Tibial artery (tissue), 4 donors: ENCODE measurements around the gene DYNLT4.

Source experiments
- DNase-seq, 2 donors: peaks; one replicate each; pipeline ENCODE4 v3.0.0-alpha.2; 2019
- H3K27ac ChIP-seq, 2 donors: fragments of 200-600 bp; sonication (generic) in 1 of 2; 1 replicate in 1 of 2; 2 replicates in 1 of 2; pipeline ENCODE4 v1.5.1; 2018 to 2019; ENCODE audit warnings: mild to moderate bottlenecking in 1 of 2
- H3K27me3 ChIP-seq, 2 donors: fragments of 200-600 bp; sonication (generic) in 1 of 2; one replicate each; pipeline versions ENCODE4 v1.5.1 to v1.6.0; 2016 to 2019
- H3K36me3 ChIP-seq, 3 donors: fragments of 200-600 bp; sonication (generic) in 2 of 3; one replicate each; pipeline ENCODE4 v1.5.1; 2016 to 2019; ENCODE audit warnings: mild to moderate bottlenecking in 2 of 3
- H3K4me1 ChIP-seq, 4 donors: fragments of 200-600 bp; sonication (generic) in 2 of 4; 1 replicate in 3 of 4; 2 replicates in 1 of 4; pipeline ENCODE4 v1.5.1; 2016 to 2019
- H3K4me3 ChIP-seq, 2 donors: fragments of 200-600 bp; sonication (generic) in 1 of 2; 1 replicate in 1 of 2; 2 replicates in 1 of 2; pipeline ENCODE4 v1.5.1; 2018 to 2019; ENCODE audit warnings: mild to moderate bottlenecking in 2 of 2
- H3K9me3 ChIP-seq, 3 donors: fragments of 200-600 bp; sonication (generic) in 1 of 3; one replicate each; pipeline ENCODE4 v1.5.1; 2016 to 2019
- intact Hi-C: fragments of 100-400 bp; cut with DNase I; formaldehyde crosslinking; loops from one replicate; pipeline ENCODE4 v1.15.0; 2023; ENCODE audit warnings: low total_unique reads
- TF ChIP-seq, protein P1 (sequence below), 2 experiments: fragments of 200-600 bp in 1 of 2; fragments of 450-650 bp in 1 of 2; IDR thresholded peaks; one replicate each; pipeline ENCODE4 v1.5.1; 2017 to 2019; ENCODE audit warnings: antibody characterized with exemption in 2 of 2, mild to moderate bottlenecking in 1 of 2, moderate library complexity in 1 of 2

The DYNLT4 gene

DNA sequence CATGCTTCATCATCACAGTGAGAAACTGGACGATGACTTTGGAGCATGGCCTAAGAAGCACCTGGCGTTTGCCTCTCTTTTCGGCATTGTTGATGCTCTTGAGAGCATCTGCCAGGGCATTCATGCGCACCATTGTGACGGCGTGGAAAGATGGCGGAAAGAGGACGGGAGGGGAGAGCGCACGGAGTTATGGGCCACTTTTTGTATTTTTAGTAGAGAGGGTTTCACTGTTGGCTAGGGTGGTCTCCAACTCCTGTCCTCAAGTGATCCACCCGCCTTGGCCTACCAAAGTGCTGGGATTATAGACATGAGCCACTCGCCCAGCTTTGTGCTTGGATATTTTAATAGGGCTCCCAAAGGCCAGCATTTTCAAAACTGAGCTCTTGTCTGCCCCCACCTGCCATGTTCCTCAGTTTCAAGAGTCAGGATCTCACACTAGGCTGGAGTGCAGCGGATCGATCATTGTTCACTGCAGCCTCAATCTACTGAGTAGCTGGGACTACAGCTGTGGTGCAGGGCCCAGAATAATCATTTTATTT, 26.5 kb downstream of the DYNLT4 start:
- Histone ChIP-seq H3K27ac (no peak overlapping the region), H3K4me3 (no peak overlapping the region), H3K27me3 (no peaks in the 10 kb centered on the region), H3K4me1 (peaks cover 0 to 42% (median 31%) of the 10 kb centered on the region in 4 donors), H3K9me3 (no peaks in the 10 kb centered on the region), H3K36me3 (peaks cover 16 to 54% (median 49%) of the 10 kb centered on the region in 3 donors)
- intact Hi-C loops: loop anchor here (10.0 kb wide), 1 partner anchor 524 kb away; no protein-coding TSS in a partner anchor
- TF ChIP-seq, protein P1, sequence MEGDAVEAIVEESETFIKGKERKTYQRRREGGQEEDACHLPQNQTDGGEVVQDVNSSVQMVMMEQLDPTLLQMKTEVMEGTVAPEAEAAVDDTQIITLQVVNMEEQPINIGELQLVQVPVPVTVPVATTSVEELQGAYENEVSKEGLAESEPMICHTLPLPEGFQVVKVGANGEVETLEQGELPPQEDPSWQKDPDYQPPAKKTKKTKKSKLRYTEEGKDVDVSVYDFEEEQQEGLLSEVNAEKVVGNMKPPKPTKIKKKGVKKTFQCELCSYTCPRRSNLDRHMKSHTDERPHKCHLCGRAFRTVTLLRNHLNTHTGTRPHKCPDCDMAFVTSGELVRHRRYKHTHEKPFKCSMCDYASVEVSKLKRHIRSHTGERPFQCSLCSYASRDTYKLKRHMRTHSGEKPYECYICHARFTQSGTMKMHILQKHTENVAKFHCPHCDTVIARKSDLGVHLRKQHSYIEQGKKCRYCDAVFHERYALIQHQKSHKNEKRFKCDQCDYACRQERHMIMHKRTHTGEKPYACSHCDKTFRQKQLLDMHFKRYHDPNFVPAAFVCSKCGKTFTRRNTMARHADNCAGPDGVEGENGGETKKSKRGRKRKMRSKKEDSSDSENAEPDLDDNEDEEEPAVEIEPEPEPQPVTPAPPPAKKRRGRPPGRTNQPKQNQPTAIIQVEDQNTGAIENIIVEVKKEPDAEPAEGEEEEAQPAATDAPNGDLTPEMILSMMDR (IDR thresholded peaks at IDR 0.05): no peak
- no peak for DNase-seq

DNA sequence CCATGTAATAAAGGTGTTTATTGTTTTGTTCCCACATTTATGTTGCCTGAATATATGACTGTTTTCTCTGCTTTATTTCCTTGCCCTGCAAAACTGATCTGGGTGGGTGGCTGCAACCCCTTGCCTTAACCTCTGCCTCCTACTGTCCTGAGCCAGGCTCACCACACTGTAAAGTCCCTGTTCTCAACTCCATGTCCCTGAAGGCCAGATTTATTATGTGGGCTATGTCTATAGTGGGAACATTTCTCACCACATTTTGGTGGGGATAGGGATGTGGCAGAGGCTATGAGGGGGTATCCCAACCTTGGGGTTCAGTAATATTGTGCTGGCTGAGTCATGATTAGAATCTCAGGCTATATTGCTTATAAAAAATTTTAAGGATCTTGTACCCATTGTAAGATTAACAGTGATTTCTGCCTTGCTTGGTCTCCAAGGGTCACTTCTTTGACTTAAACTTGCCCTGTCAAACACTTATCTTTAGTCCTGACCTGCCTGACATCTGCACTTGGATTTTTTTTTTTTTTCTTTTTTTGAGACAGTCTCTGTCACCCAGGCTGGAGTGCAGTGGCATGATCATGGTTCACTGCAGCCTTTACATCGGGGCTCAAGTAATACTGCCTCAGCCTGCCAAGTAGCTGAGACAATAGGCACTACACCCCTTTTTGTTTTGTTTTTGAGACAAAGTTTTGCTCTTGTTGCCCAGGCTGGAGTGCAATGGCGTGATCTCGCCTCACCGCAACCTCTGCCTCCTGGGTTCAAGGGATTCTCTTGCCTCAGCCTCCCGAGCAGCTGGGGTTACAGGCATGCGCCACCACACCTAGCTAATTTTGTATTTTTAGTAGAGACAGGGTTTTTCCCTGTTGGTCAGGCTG, 28.2 kb downstream of the DYNLT4 start:
- no peak for DNase-seq
- no peaks in the 10 kb centered on the region for H3K27me3 ChIP-seq
- intact Hi-C loops: loop anchor here (5.0 kb wide), 1 partner anchor 47 kb away; the partner anchor contains the start of gene RNU5D-1
- TF ChIP-seq, protein P1 (IDR thresholded peaks at IDR 0.05): no peak
- H3K4me3 ChIP-seq: no peak overlapping the region
- peaks cover 16 to 54% (median 49%) of the 10 kb centered on the region in 3 donors for H3K36me3 ChIP-seq
- H3K9me3 ChIP-seq: no peaks in the 10 kb centered on the region
- peaks cover 0 to 32% (median 19%) of the 10 kb centered on the region in 4 donors for H3K4me1 ChIP-seq
- no peak overlapping the region for H3K27ac ChIP-seq

DNA sequence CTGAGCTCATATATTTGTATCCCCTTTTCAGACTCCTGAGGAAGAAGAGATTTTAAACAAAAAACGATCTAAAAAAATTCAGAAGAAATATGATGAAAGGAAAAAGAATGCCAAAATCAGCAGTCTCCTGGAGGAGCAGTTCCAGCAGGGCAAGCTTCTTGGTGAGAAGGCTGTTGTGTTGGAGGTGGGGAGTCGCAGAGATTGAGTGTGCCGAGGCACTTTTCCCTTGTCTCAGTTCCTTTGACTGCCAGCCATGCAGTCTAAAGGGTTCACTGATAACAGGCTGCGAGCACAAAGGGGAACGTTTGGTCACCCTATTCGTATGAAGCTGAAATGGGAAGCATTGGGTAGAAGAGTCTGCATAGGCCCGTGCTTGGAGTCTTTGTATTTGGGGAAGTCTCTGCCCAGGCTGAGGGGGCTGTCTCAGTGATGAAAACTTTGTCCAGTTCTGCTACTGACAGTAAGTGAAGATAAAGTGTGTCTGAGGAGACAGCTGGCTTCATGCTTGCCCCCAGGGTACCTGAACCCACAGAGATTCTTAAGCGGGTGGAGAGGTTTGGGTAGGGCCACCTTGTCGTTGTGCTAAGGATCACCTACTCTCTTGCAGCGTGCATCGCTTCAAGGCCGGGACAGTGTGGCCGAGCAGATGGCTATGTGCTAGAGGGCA, 29.0 kb downstream of the DYNLT4 start:
- no peak overlapping the region for H3K27ac ChIP-seq
- no peak overlapping the region for H3K4me3 ChIP-seq
- intact Hi-C loops: loop anchor here (5.0 kb wide), 1 partner anchor 46 kb away; the partner anchor contains the start of gene RNU5D-1

DNA sequence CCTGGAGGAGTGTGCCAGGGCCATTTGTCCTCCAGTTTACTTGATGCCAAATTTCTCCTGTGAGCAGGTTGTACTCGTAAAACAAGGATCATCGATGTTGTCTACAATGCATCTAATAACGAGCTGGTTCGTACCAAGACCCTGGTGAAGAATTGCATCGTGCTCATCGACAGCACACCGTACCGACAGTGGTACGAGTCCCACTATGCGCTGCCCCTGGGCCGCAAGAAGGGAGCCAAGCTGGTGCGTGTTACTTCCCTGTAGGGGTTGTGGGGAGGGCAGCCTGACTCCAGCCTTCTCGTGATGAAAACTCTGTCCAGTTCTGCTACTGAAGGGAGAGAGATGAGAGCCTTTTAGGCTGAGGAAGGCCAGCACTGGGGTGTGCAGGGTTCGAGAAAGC, 29.6 kb downstream of the DYNLT4 start:
- TF ChIP-seq, protein P1 (IDR thresholded peaks at IDR 0.05): no peak
- H3K36me3 ChIP-seq: peaks cover 16 to 54% (median 49%) of the 10 kb centered on the region in 3 donors
- H3K4me3 ChIP-seq: no peak overlapping the region
- no peak for DNase-seq
- no peaks in the 10 kb centered on the region for H3K27me3 ChIP-seq
- H3K4me1 ChIP-seq: peaks cover 0 to 27% (median 15%) of the 10 kb centered on the region in 4 donors
- H3K9me3 ChIP-seq: no peaks in the 10 kb centered on the region
- no peak overlapping the region for H3K27ac ChIP-seq
- intact Hi-C loops: loop anchor here (5.0 kb wide), 1 partner anchor 45 kb away; the partner anchor contains the start of gene RNU5D-1

More for the DNA sequence above, 29.0 kb downstream of the DYNLT4 start:
- TF ChIP-seq, protein P1 (IDR thresholded peaks at IDR 0.05): no peak
- Histone ChIP-seq H3K9me3 (no peaks in the 10 kb centered on the region), H3K4me1 (peaks cover 0 to 27% (median 15%) of the 10 kb centered on the region in 4 donors), H3K27me3 (no peaks in the 10 kb centered on the region), H3K36me3 (peaks cover 16 to 54% (median 49%) of the 10 kb centered on the region in 3 donors)
- DNase-seq: no peak

DNA sequence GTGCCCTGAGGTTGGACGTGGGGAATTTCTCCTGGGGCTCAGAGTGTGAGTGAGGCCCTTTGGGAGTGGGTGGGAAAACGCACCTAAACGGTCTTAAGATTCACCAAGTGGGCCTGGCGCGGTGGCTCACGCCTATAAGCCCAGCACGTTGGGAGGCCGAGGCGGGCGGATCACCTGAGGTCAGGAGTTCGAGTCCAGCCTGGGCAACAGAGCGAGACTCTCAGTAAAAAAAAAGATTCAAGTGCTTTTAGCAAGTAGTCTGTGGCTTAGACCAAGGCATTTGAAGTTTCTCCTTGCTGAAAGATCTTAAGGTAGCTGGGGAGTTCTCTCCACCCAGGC, 30.5 kb downstream of the DYNLT4 start:
- TF ChIP-seq, protein P1 (IDR thresholded peaks at IDR 0.05): no peak
- intact Hi-C loops: loop anchor here (5.0 kb wide), 1 partner anchor 44 kb away; the partner anchor contains the start of gene RNU5D-1
- peaks cover 16 to 54% (median 49%) of the 10 kb centered on the region in 3 donors for H3K36me3 ChIP-seq
- H3K4me1 ChIP-seq: peaks cover 0 to 27% (median 15%) of the 10 kb centered on the region in 4 donors
- no peak for DNase-seq
- peak overlapping the region; percentile 82 to 88 for H3K4me3 ChIP-seq
- H3K27ac ChIP-seq: peak overlapping the region; percentile 96 to 97
- no peaks in the 10 kb centered on the region for H3K9me3 ChIP-seq
- no peaks in the 10 kb centered on the region for H3K27me3 ChIP-seq
